GM12801 (cell line): Measurements from ENCODE around the gene CCDC117.

Experiments used
- TF ChIP-seq, protein P1 (sequence below): IDR thresholded peaks from one replicate; pipeline ENCODE4 v1.5.1; 2011; ENCODE audit warnings: control low read depth; ENCODE audit not compliant: insufficient read length; ENCODE audit errors: extremely low read depth

The CCDC117 gene

GRCh38 chr22:28835630-28836189, 63.2 kb downstream of the CCDC117 start:
- TF ChIP-seq, protein P1, sequence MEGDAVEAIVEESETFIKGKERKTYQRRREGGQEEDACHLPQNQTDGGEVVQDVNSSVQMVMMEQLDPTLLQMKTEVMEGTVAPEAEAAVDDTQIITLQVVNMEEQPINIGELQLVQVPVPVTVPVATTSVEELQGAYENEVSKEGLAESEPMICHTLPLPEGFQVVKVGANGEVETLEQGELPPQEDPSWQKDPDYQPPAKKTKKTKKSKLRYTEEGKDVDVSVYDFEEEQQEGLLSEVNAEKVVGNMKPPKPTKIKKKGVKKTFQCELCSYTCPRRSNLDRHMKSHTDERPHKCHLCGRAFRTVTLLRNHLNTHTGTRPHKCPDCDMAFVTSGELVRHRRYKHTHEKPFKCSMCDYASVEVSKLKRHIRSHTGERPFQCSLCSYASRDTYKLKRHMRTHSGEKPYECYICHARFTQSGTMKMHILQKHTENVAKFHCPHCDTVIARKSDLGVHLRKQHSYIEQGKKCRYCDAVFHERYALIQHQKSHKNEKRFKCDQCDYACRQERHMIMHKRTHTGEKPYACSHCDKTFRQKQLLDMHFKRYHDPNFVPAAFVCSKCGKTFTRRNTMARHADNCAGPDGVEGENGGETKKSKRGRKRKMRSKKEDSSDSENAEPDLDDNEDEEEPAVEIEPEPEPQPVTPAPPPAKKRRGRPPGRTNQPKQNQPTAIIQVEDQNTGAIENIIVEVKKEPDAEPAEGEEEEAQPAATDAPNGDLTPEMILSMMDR: no peak

GRCh38 chr22:28837640-28838039, 65.1 kb downstream of the CCDC117 start:
- TF ChIP-seq, protein P1: no peak
